Stimulated activated CD8-positive, alpha-beta memory T cell treated with anti-CD3 and anti-CD28 coated beads, Interleukin-12 subunit alpha, Interleukin-12 subunit beta, amount 100 ng/mL, for 4 hours (primary cell): ENCODE results near the gene ZBTB46.

ENCODE experiments used
- DNase-seq: peaks from one replicate; pipeline ENCODE4 v3.0.0-alpha.2; 2020; ENCODE audit warnings: low read depth

Gene ZBTB46

GRCh38 chr20:63766695-63767426 lies 64.2 kb downstream of the ZBTB46 start:
- DNase-seq: no peak

DNA sequence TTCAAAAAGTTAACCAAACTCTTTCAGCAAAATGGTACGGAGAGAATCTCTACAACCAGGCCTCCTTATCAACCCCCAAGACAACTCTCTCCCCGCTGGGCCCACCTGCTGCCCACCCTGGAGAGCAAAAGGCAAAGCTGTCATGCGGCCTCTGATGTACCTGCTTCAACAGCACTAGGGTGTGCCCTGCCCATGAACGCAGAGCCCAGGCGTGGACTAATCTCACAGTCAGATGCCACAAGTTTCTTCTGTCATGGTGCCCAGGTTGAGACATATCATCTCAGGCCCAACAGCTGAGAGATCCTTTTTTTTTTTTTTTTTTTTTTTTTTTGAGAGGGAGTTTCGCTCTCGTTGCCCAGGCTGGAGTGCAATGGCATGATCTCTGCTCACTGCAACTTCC lies 65.2 kb downstream of the ZBTB46 start:
- no peak for DNase-seq

GRCh38 chr20:63765082-63765873 lies 65.8 kb downstream of the ZBTB46 start:
- DNase-seq: no peak

DNA sequence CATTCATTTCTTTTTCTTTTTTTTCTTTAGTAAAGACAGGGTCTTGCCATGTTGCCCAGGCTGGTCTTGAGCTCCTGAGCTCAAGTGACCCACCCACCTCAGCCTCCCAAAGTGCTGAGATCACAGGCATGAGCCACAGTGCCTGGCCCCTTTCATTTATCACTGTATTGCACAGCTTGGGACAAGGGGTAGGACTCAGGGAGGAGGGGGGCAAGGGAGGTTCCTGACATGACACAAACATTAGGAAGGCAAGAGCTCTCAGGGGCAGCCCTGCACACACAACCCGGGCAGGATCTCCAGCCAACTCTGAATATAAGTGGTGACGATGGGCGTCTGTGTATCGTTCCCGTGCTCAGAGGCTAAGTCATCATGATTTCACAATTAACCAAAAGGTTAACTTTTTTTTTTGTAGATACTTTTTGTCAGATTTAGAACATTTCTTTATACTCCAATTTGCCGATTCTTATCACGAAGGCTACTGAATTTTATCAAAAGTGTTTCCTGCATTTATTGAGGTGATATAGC lies 71.6 kb downstream of the ZBTB46 start:
- DNase-seq: no peak

DNA sequence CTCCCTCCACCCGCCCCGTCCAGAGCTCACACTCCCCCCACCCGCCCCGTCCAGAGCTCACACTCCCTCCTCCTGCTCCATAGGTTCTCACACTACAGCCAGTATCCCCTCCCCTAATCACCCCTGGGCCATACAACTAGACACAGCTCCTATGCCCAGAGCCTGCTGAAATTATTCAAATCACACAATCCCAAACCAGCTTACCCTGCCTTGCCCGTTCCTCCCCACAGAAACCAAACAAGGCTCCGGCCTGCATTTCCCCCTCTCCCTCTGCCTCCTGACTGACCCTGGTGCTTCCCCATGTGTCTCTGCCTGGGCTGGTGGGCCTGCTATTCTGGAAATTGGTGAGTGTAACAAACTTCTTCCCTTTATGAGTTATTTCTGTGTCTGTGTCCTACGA lies 72.9 kb downstream of the ZBTB46 start:
- DNase-seq: no peak

- DNase-seq: no peak
Measured at GRCh38 chr20:63756648-63756991, 74.4 kb downstream of the ZBTB46 start.

GRCh38 chr20:63755933-63756647 lies 75.0 kb downstream of the ZBTB46 start:
- DNase-seq: no peak

DNA sequence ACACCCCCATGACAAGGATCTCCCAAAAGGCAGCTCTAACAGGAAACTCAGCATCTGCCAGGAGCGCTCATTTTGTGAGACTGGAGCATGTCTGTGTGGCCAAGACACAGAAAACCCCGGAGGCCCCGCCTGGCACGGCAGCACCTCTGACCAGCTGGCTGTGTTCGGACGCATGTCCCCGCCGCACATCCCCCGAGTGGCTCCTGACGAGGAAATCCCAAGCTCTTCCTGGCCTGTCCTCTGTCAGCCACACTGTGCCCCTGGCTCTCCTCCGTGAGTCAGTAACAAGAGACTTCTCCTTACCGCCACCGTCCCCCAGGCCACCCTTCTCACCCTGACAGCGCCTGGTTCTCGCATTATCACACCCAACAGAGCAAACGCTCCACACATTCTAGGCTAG lies 77.1 kb downstream of the ZBTB46 start:
- DNase-seq: no peak

DNA sequence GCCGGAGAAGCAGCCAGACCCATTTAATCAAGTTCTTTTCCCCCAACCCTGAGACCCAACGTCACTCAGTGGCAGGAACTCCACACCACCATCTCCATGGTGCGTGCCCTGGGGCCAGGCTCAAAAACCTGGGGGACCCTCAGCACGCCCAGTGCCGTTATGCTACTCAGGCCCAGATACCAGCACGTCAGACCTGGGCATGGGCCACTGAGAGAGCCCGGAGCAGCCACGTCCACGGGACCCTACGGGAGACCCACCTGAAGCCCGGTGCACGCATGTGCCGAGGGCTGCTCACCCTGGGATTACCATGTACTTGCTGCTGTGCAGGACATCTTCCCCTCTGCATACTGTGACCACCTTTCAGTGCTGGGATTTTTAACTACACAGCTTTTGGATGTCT lies 77.7 kb downstream of the ZBTB46 start:
- DNase-seq: no peak

DNA sequence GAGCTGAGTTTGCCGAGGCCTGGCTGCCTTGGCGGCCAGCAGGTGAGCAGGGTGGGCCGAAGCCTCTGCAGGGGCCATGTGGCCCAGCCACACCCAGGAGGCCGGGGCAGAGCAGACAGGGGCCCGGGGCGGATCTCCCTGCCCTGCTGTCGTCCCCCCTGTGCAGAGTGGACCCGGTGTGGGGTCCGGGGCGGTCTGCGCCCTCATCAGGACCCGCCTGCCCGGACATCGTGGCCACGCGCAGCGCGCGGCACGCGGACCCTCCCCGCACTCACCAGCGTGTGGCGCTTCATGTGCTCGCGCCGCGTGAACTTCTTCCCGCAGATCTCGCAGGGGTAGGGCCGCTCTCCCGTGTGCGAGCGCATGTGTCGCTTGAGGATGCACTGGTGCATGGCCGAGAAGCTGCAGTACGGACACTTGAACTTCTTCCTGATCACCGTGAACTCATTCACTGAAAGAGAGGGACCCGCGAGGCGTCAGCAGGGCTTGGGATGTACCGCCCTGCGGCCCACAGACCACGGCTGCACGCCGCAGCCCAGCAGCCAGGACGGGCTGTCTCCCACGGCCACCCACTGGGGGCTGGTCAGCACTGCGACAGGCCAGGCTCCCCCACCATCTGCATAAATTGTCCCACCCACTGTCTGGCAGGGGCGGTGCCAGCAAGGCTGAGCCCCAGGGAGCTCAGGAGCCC lies 78.5 kb downstream of the ZBTB46 start:
- no peak for DNase-seq

GRCh38 chr20:63751471-63752271 lies 79.4 kb downstream of the ZBTB46 start:
- DNase-seq: no peak

- DNase-seq: peak; percentile 34
Measured at GRCh38 chr20:63750807-63751470, 80.1 kb downstream of the ZBTB46 start.

- no peak for DNase-seq
Measured at GRCh38 chr20:63749597-63750508, 81.2 kb downstream of the ZBTB46 start.

- no peak for DNase-seq
Measured at GRCh38 chr20:63748934-63749270, 82.2 kb downstream of the ZBTB46 start.

DNA sequence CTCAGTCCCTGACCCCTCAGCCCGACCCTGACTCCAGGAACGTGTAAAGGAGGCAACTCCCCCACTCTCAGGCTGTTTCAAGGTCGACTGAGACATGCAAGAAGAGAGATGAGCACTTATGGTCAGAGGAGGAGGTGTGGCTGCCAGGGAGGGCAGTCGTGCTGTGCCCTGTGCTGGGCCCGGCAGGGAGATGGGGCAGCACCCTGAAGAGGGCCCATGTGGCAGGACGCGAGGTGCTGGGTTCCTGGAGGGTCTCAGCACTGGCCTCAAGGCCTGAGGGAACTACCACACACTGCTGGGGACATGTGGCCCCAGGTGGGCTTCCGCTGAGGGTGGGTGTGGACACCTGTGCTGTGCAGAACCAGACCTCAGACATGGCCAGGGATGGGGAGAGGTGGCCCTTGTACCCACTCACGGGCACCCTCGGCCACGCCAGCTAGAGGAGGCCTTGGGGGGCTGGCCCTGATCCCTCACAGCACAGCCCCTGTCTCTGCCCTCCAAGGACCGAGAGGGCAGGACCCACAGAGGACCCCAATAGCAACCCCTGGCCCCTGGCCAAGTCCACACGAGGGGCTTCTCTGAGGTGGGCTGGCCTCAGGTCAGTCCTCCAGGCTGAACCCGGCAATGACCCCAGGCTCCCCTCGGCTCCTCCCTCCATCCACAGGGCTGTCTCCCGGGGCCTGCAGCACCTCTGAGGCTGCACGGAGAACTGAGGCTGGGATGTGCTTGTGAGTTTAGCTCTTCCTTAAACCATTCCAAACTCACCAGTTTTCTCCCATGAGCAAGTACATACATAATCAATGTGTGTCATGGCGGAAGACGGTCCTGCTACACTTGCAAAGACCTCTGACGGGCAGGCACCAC lies 82.8 kb downstream of the ZBTB46 start:
- DNase-seq: no peak

DNA sequence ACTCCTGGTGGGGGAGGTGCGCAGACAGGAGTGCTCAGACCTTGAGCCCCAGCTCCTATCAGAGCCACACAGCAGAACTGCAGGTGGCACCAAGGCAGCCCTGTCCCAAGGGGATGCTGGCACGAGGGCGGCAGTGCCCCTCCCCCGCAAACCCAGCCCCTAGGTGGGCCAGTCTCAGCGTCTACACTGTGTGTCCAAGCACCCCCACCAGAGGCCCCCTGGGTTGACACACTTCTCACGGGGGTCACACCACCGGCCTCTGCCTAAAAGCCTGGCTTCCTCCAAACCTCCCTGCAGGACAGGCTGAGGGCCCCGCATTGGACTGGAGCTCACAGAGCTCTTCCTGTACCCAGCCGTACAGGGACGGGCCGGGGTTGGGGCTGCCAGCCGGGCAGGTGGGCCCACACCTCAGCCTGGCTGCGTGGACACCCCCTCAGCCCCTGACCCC lies 83.4 kb downstream of the ZBTB46 start:
- DNase-seq: no peak

DNA sequence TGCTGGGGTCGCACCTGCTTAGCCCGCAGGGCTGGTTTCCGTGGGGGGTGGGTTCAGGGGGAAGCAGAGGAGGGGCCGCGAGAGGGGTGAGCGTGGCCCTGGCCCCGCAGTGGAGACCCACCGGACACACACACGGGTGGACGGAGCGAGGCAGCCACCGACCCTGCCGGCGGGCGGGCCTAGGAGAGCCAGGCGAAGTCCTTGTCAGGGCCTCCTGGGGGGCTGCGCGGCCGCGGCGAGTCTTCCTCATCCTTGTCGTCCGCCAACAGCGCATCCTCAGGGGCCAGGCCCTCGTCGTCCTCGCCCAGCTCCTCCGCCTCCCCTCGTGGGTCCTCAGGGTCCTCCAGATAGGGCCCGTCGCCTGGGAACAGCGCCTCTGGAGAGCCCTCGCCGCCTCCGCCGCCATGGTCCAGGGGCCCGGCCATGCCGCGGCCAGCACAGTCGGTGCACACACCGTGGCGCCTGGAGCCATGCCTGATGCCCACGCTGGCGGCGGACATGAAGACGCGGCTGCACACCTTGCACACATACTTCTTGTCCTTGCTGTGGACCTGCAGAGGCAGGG lies 84.2 kb downstream of the ZBTB46 start:
- no peak for DNase-seq

- no peak for DNase-seq
Measured at GRCh38 chr20:63745961-63746731, 84.9 kb downstream of the ZBTB46 start.
